K562 (cell line): ENCODE results near the gene TFE3. TPM values are rescaled to one million over a fixed set of nuclear protein-coding genes. Genes with fewer than 3 reads are reported as not detected.
A peak's percentile ranks its signal among the peaks of the same experiment; 100 is the strongest.

Experiments
- AFF4 ChIP-seq: sonication (generic); formaldehyde crosslinking; IDR thresholded peaks from 2 replicates; pipeline ENCODE4 v1.8.0; 2023; ENCODE audit warnings: mild to moderate bottlenecking, missing genetic modification reagents
- CTCFL ChIP-seq: IDR thresholded peaks from 2 replicates; pipeline ENCODE4 v1.6.1; 2011; ENCODE audit warnings: borderline replicate concordance, low read depth, mild to moderate bottlenecking, moderate library complexity, low read length; ENCODE audit not compliant: insufficient read depth, poor library complexity, severe bottlenecking
- FOXK2 ChIP-seq, 2 experiments: fragments of 450-650 bp; IDR thresholded peaks in 1 of 2; conservative IDR thresholded peaks in 1 of 2; 2 replicates each; pipeline ENCODE4 v1.6.1; 2016; ENCODE audit warnings: low read depth in 2 of 2, mild to moderate bottlenecking in 1 of 2
- HNRNPL ChIP-seq: fragments of 200-400 bp; formaldehyde crosslinking; IDR thresholded peaks from 2 replicates; pipeline ENCODE4 v1.6.1; 2017; ENCODE audit warnings: low read depth, mild to moderate bottlenecking, low read length
- IRF1 ChIP-seq: sonication (generic); formaldehyde crosslinking; IDR thresholded peaks from 2 replicates; pipeline ENCODE4 v1.8.0; 2022; ENCODE audit warnings: missing genetic modification reagents, mild to moderate bottlenecking, borderline replicate concordance
- NFIC ChIP-seq: fragments of 450-650 bp; IDR thresholded peaks from 2 replicates; pipeline ENCODE4 v1.6.1; 2017; ENCODE audit warnings: mild to moderate bottlenecking, inconsistent platforms
- PKNOX1 ChIP-seq: fragments of 450-650 bp; IDR thresholded peaks from 2 replicates; pipeline ENCODE4 v1.6.1; 2016
- SP1 ChIP-seq: sonication (generic); formaldehyde crosslinking; IDR thresholded peaks from 2 replicates; pipeline ENCODE4 v1.8.1; 2022; ENCODE audit warnings: mild to moderate bottlenecking, missing genetic modification reagents
- SP2 ChIP-seq: IDR thresholded peaks from 2 replicates; pipeline ENCODE4 v1.6.1; 2011; ENCODE audit warnings: mild to moderate bottlenecking, low read depth, low read length, moderate library complexity; ENCODE audit not compliant: poor library complexity, severe bottlenecking; ENCODE audit errors: extremely low read depth
- STAG1 ChIP-seq: sonication (generic); formaldehyde crosslinking; IDR thresholded peaks from 2 replicates; pipeline ENCODE4 v1.5.0; 2020; ENCODE audit warnings: missing genetic modification reagents, borderline replicate concordance
- ZNF584 ChIP-seq: fragments of 200-800 bp; sonication (Bioruptor generic); IDR thresholded peaks from 2 replicates; pipeline ENCODE4 v1.6.1; 2016; ENCODE audit warnings: low read depth, mild to moderate bottlenecking, missing genetic modification characterization, missing compliant biosample characterization
- ZNF592 ChIP-seq: fragments of 450-650 bp; IDR thresholded peaks from 2 replicates; pipeline ENCODE4 v1.6.1; 2017; ENCODE audit warnings: antibody characterized with exemption, mild to moderate bottlenecking
- polyA plus RNA-seq, 8 experiments: library from polyadenylated mRNA; depleted of rRNA in 4 of 8; stranded (reverse) in 5 of 8; unstranded in 3 of 8; fragments of >200 nt; fragmentation: Nextera tagmentation in 2 of 8; fragmentation: Illumina TruSeq in 1 of 8; extraction: Ambion mirVana in 2 of 8; extraction: Trizol in 1 of 8; gene quantifications; 2 replicates each; pipeline versions ENCODE4 v1.2.1 to v1.2.3, GENCODE V29; 2011 to 2014; ENCODE audit warnings: inconsistent platforms in 1 of 8, missing spikeins in 1 of 8
- total RNA-seq, 7 experiments: library from RNA; depleted of rRNA in 6 of 7; stranded (reverse); fragments of >200 nt in 6 of 7; fragmentation: Illumina TruSeq in 2 of 7; extraction: Trizol in 2 of 7; gene quantifications; 2 replicates each; pipeline versions ENCODE4 v1.2.1 to v1.2.3, GENCODE V29; 2011 to 2021; ENCODE audit warnings: low replicate concordance in 1 of 7

Gene TFE3
- total and polyA plus RNA-seq, 9 of the 15 experiments (the other 6 are each of a cell fraction or from before 2014, with no cell fraction given): 1.9 to 20.3 (median 11.9) TPM

GRCh38 chrX:49079489-49080428 is 36.6 kb upstream of the TFE3 start, which contains the start of gene WDR45 (continued):
- TF ChIP-seq AFF4 (CRISPR knock-in tag): peak; percentile 30; the same call in 1 of the 2 replicates
- TF ChIP-seq PKNOX1: peak; percentile 62
- TF ChIP-seq ZNF584 (CRISPR knock-in tag): peak; percentile 15; the same call in 1 of the 2 replicates
- TF ChIP-seq CTCFL: no peak
- peak; percentile 24; the same call in 1 of the 2 replicates for TF ChIP-seq NFIC
- TF ChIP-seq SP1 (CRISPR knock-in tag): peak; percentile 30; the same call in 1 of the 2 replicates
- TF ChIP-seq IRF1 (CRISPR knock-in tag): 0 out of 2 replicates have a peak, but pooled peaks have one; percentile 21
- TF ChIP-seq FOXK2 (conservative IDR thresholded peaks at IDR 0.05 in 1 of 2, IDR thresholded peaks at IDR 0.05 in 1 of 2; ENCODE audit: low read depth in 2 of 2): peak; percentile 99 to 100
- TF ChIP-seq ZNF592: peak; percentile 80
- TF ChIP-seq HNRNPL: no peak
- peak; percentile 20 for TF ChIP-seq SP2
- no peak for TF ChIP-seq STAG1
